Measurements from ENCODE around the gene AFM.

GRCh38 chr4:73451981-73452747, 29.4 kb upstream of the AFM start:
- TF ChIP-seq CTCF (IDR thresholded peaks at IDR 0.05; ENCODE audit: low read depth, low read length): no peak
- TF ChIP-seq, protein P1, sequence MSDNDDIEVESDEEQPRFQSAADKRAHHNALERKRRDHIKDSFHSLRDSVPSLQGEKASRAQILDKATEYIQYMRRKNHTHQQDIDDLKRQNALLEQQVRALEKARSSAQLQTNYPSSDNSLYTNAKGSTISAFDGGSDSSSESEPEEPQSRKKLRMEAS (IDR thresholded peaks at IDR 0.05; ENCODE audit: low read depth, low read length): no peak
- TF ChIP-seq POLR2A (IDR thresholded peaks at IDR 0.05; ENCODE audit: extremely low read depth, insufficient read length): no peak

Measured in NB4 (cell line).